ENCODE data around the gene CORO7. TPM values are rescaled to one million over a fixed set of nuclear protein-coding genes. Genes with fewer than 3 reads are reported as not detected.

CORO7 gene
- total and polyA plus RNA-seq, 9 donors, result 1.3 to 29.5 (median 17.9) TPM

DNA sequence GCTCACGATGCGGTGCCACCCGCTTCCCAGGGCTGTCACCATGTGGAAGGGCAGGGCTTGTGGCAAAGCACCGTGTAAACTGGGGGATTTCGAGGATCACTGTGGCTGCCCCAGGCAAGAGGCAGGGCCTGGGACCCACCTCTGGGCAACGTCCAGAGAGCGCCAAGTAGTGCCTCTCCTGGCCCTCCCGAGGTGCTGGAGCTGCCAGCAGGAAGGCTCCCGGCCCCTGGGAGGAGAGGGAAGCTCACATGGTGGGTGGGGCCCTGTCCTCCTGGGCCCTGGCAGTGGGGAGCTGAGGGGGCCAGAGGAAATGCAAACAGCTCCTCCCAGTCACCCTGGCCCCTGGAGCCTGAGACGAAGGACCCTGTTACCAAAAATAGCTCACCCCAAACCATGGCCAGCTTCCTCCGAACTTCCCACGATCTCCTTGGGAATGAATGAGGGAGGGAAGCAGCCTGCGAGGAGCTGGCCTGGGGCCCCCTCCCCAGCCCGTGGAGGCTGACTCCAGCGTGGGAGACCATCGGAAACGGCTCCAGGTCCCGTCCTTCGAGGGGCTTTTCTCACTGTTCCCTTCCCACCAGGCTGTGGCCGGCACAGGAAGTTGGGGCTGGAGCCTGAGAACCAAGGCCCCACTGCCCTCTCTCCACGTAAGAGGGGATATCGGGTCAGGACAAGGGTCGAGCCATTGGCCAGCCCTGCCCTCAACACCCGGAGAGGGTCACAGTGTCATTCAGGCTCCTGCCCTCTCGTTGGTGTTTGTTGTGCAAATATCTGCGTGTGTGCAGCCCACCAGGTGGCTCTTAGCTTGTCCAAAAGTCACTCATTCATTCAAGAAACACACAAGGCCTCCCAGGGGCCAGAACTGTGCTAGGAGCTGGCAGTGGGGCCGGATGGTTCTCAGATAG lies 27.1 kb downstream of the CORO7 start:
- Histone ChIP-seq H3K36me3 (no peaks in the 10 kb centered on the region), H3K4me1 (ENCODE audit: insufficient read depth) (peaks cover 20% of the 10 kb centered on the region), H3K27me3 (no peaks in the 10 kb centered on the region), H3K4me3 (no peak overlapping the region), H3K9me3 (no peaks in the 10 kb centered on the region), H3K27ac (no peak overlapping the region)
- DNase-seq, result no peak
- intact Hi-C loops (cut with DNase I), result no loop called here
- no peak for TF ChIP-seq EP300 (IDR thresholded peaks at IDR 0.05)
- no peak for TF ChIP-seq POLR2A (IDR thresholded peaks at IDR 0.05)
- TF ChIP-seq CTCF (IDR thresholded peaks at IDR 0.05), result no peak
- WGBS, 3 donors, result 39 to 55% (median 53%) methylated on average over 24 to 27 of the region's 27 CpGs

GRCh38 chr16:4388271-4389021 lies 27.9 kb downstream of the CORO7 start:
- Histone ChIP-seq H3K27me3 (no peaks in the 10 kb centered on the region), H3K4me3 (no peak overlapping the region), H3K9me3 (no peaks in the 10 kb centered on the region), H3K36me3 (no peaks in the 10 kb centered on the region), H3K27ac (no peak overlapping the region), H3K4me1 (ENCODE audit: insufficient read depth) (peaks cover 20% of the 10 kb centered on the region)
- intact Hi-C loops (cut with DNase I), result no loop called here
- TF ChIP-seq POLR2A (IDR thresholded peaks at IDR 0.05), result no peak
- no peak for TF ChIP-seq EP300 (IDR thresholded peaks at IDR 0.05)
- TF ChIP-seq CTCF (IDR thresholded peaks at IDR 0.05), result no peak
- no peak for DNase-seq
- WGBS, 3 donors, result 72 to 83% (median 78%) methylated on average over 16 to 19 of the region's 19 CpGs

DNA sequence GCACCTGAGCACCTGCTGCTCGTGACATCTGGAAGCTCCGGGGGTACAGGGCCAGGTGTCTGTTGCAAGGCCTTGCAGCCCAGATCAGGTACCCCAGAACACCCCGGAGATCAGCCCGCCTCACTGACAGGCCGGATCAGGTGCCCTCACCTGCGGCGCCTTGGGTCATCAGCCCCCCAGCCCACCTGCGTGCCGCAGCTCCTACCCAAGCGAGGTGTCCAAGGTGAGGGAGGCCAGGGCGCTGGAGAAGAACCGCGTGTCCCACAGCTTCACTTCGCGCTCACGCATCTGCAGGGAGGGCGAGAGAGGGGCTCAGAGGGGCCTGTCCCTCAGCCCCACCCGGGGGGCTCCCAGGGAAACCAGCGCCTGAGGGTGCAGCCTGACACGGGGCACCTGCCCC lies 28.6 kb downstream of the CORO7 start:
- Histone ChIP-seq H3K27me3 (no peaks in the 10 kb centered on the region), H3K4me3 (no peak overlapping the region), H3K36me3 (no peaks in the 10 kb centered on the region), H3K9me3 (no peaks in the 10 kb centered on the region), H3K4me1 (ENCODE audit: insufficient read depth) (peaks cover 20% of the 10 kb centered on the region), H3K27ac (no peak overlapping the region)
- whole genome bisulfite sequencing, 3 donors, result 87 to 92% (median 90%) methylated on average over 20 of the region's 20 CpGs
- no peak for DNase-seq
- intact Hi-C loops (cut with DNase I), result no loop called here
- no peak for TF ChIP-seq POLR2A (IDR thresholded peaks at IDR 0.05)
- TF ChIP-seq EP300 (IDR thresholded peaks at IDR 0.05), result no peak
- no peak for TF ChIP-seq CTCF (IDR thresholded peaks at IDR 0.05)

DNA sequence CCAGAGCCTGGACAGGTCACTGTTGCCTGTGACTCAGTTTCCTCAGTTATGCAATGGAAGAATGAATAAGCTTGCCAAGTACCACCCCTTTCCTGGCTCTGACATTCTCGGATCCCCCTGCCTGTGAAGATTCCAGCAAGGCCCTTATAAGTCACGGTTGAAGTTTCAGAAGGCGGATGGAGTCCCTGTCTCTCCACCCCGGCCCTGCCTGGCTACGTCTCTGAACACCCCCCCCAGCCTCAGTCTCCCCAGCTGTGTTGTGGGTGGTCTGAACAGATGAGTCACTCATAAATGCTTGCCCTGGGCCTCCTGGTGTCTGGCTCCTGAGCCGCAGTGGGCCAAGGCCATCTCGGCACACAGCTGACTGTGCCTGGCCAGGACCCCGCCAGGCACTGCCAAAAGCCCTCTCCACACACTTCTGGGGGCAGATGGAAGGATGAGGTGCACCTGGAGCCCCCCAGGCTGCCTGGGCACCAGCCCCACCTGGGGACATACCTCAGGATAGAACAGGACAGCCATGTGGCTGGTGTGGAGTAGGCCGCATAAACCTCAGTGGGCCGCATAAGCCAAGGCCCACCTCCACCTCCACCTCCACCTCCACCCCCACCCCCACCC lies 29.3 kb downstream of the CORO7 start:
- H3K4me3 ChIP-seq, result no peak overlapping the region
- peaks cover 14% of the 10 kb centered on the region for H3K4me1 ChIP-seq (ENCODE audit: insufficient read depth)
- no peak overlapping the region for H3K27ac ChIP-seq
- H3K36me3 ChIP-seq, result no peaks in the 10 kb centered on the region
- TF ChIP-seq POLR2A (IDR thresholded peaks at IDR 0.05) (no peak), CTCF (IDR thresholded peaks at IDR 0.05) (no peak), EP300 (IDR thresholded peaks at IDR 0.05) (no peak)
- H3K9me3 ChIP-seq, result no peaks in the 10 kb centered on the region
- no peak for DNase-seq
- intact Hi-C loops (cut with DNase I), result no loop called here
- 34 to 47% (median 38%) methylated on average over 10 of the region's 10 CpGs for WGBS, 3 donors
- no peaks in the 10 kb centered on the region for H3K27me3 ChIP-seq

Measured in ovary (tissue), 9 donors.